Spleen (tissue), 11 donors: ENCODE data around the gene ENPP1. TPM values are rescaled to one million over a fixed set of nuclear protein-coding genes. Genes with fewer than 3 reads are reported as not detected.

ENCODE experiments used
- DNase-seq: peaks from one replicate; pipeline ENCODE4 v3.0.0-alpha.2; 2020
- H3K27ac ChIP-seq, 8 donors: fragments of 200-600 bp; sonication (generic) in 7 of 8; 1 replicate in 4 of 8; 2 replicates in 4 of 8; pipeline versions ENCODE4 v1.5.0 to v1.8.0; 2016 to 2021; ENCODE audit warnings: inconsistent platforms in 4 of 8, mild to moderate bottlenecking in 4 of 8, moderate library complexity in 1 of 8
- H3K27me3 ChIP-seq, 7 donors: fragments of 200-600 bp; sonication (generic) in 6 of 7; replicated peaks in 1 of 7; 1 replicate in 4 of 7; 2 replicates in 3 of 7; pipeline versions ENCODE4 v1.5.0 to v1.8.0; 2016 to 2021; ENCODE audit warnings: inconsistent platforms in 3 of 7, mild to moderate bottlenecking in 1 of 7
- H3K36me3 ChIP-seq, 6 donors: fragments of 200-600 bp; sonication (generic) in 5 of 6; 1 replicate in 4 of 6; 2 replicates in 2 of 6; pipeline versions ENCODE4 v1.5.0 to v1.8.0; 2016 to 2021; ENCODE audit warnings: inconsistent platforms in 2 of 6
- H3K4me1 ChIP-seq, 6 donors: fragments of 200-600 bp; sonication (generic) in 5 of 6; 1 replicate in 3 of 6; 2 replicates in 3 of 6; pipeline versions ENCODE4 v1.5.0 to v1.8.0; 2016 to 2021; ENCODE audit warnings: inconsistent platforms in 3 of 6
- H3K4me3 ChIP-seq, 8 donors: fragments of 200-600 bp; sonication (generic) in 7 of 8; 1 replicate in 4 of 8; 2 replicates in 4 of 8; pipeline versions ENCODE4 v1.5.0 to v1.8.0; 2016 to 2021; ENCODE audit warnings: inconsistent platforms in 4 of 8, mild to moderate bottlenecking in 4 of 8, moderate library complexity in 2 of 8
- H3K9me3 ChIP-seq, 8 donors: fragments of 200-600 bp; sonication (generic) in 7 of 8; 1 replicate in 4 of 8; 2 replicates in 4 of 8; pipeline versions ENCODE4 v1.5.0 to v1.8.0; 2016 to 2021; ENCODE audit warnings: inconsistent platforms in 4 of 8
- CTCF ChIP-seq, 11 experiments: fragments of 200-600 bp in 7 of 11; fragments of 450-650 bp in 4 of 11; sonication (generic) in 4 of 11; IDR thresholded peaks in 8 of 11; conservative IDR thresholded peaks in 3 of 11; 1 replicate in 7 of 11; 2 replicates in 4 of 11; pipeline versions ENCODE4 v1.4.0 to v1.8.0; 2016 to 2021; ENCODE audit warnings: antibody characterized with exemption in 11 of 11, inconsistent platforms in 4 of 11, mild to moderate bottlenecking in 1 of 11
- POLR2A ChIP-seq, 3 donors: fragments of 450-650 bp; IDR thresholded peaks; one replicate each; pipeline ENCODE4 v1.5.1; 2017; ENCODE audit warnings: antibody characterized with exemption in 3 of 3, mild to moderate bottlenecking in 1 of 3
- POLR2AphosphoS5 ChIP-seq, 3 donors: sonication (generic); formaldehyde crosslinking; IDR thresholded peaks; one replicate each; pipeline ENCODE4 v1.5.1; 2017; ENCODE audit warnings: antibody characterized with exemption in 3 of 3
- WGBS, 5 donors: extraction: QIAGEN DNeasy Blood & Tissue Kit in 3 of 5; methylation state at CpG; one replicate each; pipeline versions ENCODE4 v1.1.5 to v1.1.7; 2013 to 2018; 5-methylcytosine and 5-hydroxymethylcytosine counted together
- intact Hi-C: fragments of 100-400 bp; cut with DNase I; formaldehyde crosslinking; loops from one replicate; pipeline ENCODE4 v1.15.0; 2023; ENCODE audit warnings: low total_unique reads
- polyA plus RNA-seq, 3 donors: library from polyadenylated mRNA; stranded (reverse); fragments of 200-250 nt; gene quantifications; one replicate each; pipeline ENCODE4 v1.2.1, GENCODE V29; 2013
- total RNA-seq, 7 donors: library from RNA; depleted of rRNA in 3 of 7; stranded (reverse); fragments of >200 nt in 3 of 7; fragmentation: NEBNext Ultra II Directional in 4 of 7; extraction: Animal tissue kit (Norgen Biotek cat#: 25700) in 4 of 7; gene quantifications; one replicate each; pipeline versions ENCODE4 v1.1.0 to v1.2.1, GENCODE V29; 2016 to 2021
- donor health status: healthy with polysubstance abuse.
- donor health status: DM: no; HTN: no; CAD: no; lungs with moderate emphysema.
- donor health status: DM: no; HTN: no; CAD: no.
- donor health status: Bipolar disorder and iron deficiency.
- donor health status: healthy.
- donor health status: DM: no; HTN: no; CAD: no.
- donor health status: DM: yes; HTN: yes; CAD: no.

The ENPP1 gene
- total and polyA plus RNA-seq, 10 donors, result 0.46 to 10.6 (median 2.9) TPM

GRCh38 chr6:131803007-131803769, 4.6 kb upstream of the ENPP1 start:
- no peak for TF ChIP-seq POLR2AphosphoS5 (IDR thresholded peaks at IDR 0.05)
- TF ChIP-seq POLR2A (IDR thresholded peaks at IDR 0.05), result no peak
- no peak for TF ChIP-seq CTCF (IDR thresholded peaks at IDR 0.05 in 8 of 11, conservative IDR thresholded peaks at IDR 0.05 in 3 of 11)
- H3K9me3 ChIP-seq, result peaks cover 0 to 5% (median 0%) of the 10 kb centered on the region in 8 donors
- peaks cover 0 to 12% (median 2%) of the 10 kb centered on the region in 7 donors for H3K27me3 ChIP-seq
- WGBS, 5 donors, result 65 to 78% (median 68%) methylated on average over 10 of the region's 10 CpGs
- H3K36me3 ChIP-seq, result no peaks in the 10 kb centered on the region
- H3K4me1 ChIP-seq, result peaks cover 0 to 11% (median 8%) of the 10 kb centered on the region in 6 donors
- DNase-seq, result no peak
- no peak overlapping the region for H3K27ac ChIP-seq
- H3K4me3 ChIP-seq, result no peak overlapping the region
- intact Hi-C loops, result no loop called here

GRCh38 chr6:131804131-131804530, 3.7 kb upstream of the ENPP1 start:
- no peak overlapping the region for H3K27ac ChIP-seq
- peaks cover 0 to 3% (median 0%) of the 10 kb centered on the region in 8 donors for H3K9me3 ChIP-seq
- intact Hi-C loops, result no loop called here
- WGBS, 5 donors, result 82 to 97% (median 90%) methylated on average over 1 of the region's 1 CpG
- H3K27me3 ChIP-seq, result peaks cover 0 to 21% (median 9%) of the 10 kb centered on the region in 7 donors
- DNase-seq, result no peak
- H3K4me1 ChIP-seq, result peaks cover 4 to 20% (median 14%) of the 10 kb centered on the region in 6 donors
- no peak overlapping the region for H3K4me3 ChIP-seq
- H3K36me3 ChIP-seq, result no peaks in the 10 kb centered on the region
- TF ChIP-seq POLR2A (IDR thresholded peaks at IDR 0.05) (no peak), CTCF (IDR thresholded peaks at IDR 0.05 in 8 of 11, conservative IDR thresholded peaks at IDR 0.05 in 3 of 11) (no peak), POLR2AphosphoS5 (IDR thresholded peaks at IDR 0.05) (no peak)

GRCh38 chr6:131807321-131807643, 538 bp upstream of the ENPP1 start:
- peak overlapping the region; percentile 29 to 83 (median 59) for H3K4me3 ChIP-seq
- 2 to 5% (median 4%) methylated on average over 16 to 17 of the region's 17 CpGs for WGBS, 5 donors
- intact Hi-C loops, result no loop called here
- H3K9me3 ChIP-seq, result no peaks in the 10 kb centered on the region
- H3K27ac ChIP-seq, result peak overlapping the region in 3 of 8 donors; percentile 24 to 61 (median 38)
- TF ChIP-seq CTCF (IDR thresholded peaks at IDR 0.05 in 8 of 11, conservative IDR thresholded peaks at IDR 0.05 in 3 of 11) (no peak), POLR2A (IDR thresholded peaks at IDR 0.05) (no peak), POLR2AphosphoS5 (IDR thresholded peaks at IDR 0.05) (no peak)
- no peak for DNase-seq
- peaks cover 0 to 40% (median 12%) of the 10 kb centered on the region in 7 donors for H3K27me3 ChIP-seq
- H3K36me3 ChIP-seq, result no peaks in the 10 kb centered on the region
- H3K4me1 ChIP-seq, result peaks cover 4 to 20% (median 14%) of the 10 kb centered on the region in 6 donors

- Histone ChIP-seq H3K9me3 (no peaks in the 10 kb centered on the region), H3K4me3 (peak overlapping the region; percentile 48 to 83 (median 58)), H3K27me3 (peaks cover 0 to 40% (median 12%) of the 10 kb centered on the region in 7 donors), H3K36me3 (no peaks in the 10 kb centered on the region), H3K27ac (peak overlapping the region in 3 of 8 donors; percentile 13 to 43 (median 28)), H3K4me1 (peaks cover 4 to 20% (median 14%) of the 10 kb centered on the region in 6 donors)
- WGBS, 5 donors, result 29 to 34% (median 33%) methylated on average over 12 of the region's 12 CpGs
- intact Hi-C loops, result no loop called here
- no peak for DNase-seq
- TF ChIP-seq CTCF (IDR thresholded peaks at IDR 0.05 in 8 of 11, conservative IDR thresholded peaks at IDR 0.05 in 3 of 11) (no peak), POLR2AphosphoS5 (IDR thresholded peaks at IDR 0.05) (no peak), POLR2A (IDR thresholded peaks at IDR 0.05) (no peak)
Measured at GRCh38 chr6:131808460-131809269, 845 bp downstream of the ENPP1 start.
